HEK293 (cell line): ENCODE data around the gene TUBA8.

Source experiments
- ELK4 ChIP-seq: IDR thresholded peaks from 2 replicates; pipeline ENCODE4 v1.6.1; 2011; ENCODE audit warnings: mild to moderate bottlenecking, low read depth, low read length, borderline replicate concordance
- GLIS2 ChIP-seq: fragments of 450-650 bp; formaldehyde crosslinking; IDR thresholded peaks from 2 replicates; pipeline ENCODE4 v1.5.1; 2016; ENCODE audit warnings: missing biosample characterization, missing genetic modification characterization
- HOXC10 ChIP-seq: sonication (generic); formaldehyde crosslinking; IDR thresholded peaks from 2 replicates; pipeline ENCODE4 v1.8.1; 2023; ENCODE audit warnings: mild to moderate bottlenecking, missing genetic modification reagents
- KLF1 ChIP-seq: fragments of 450-650 bp; formaldehyde crosslinking; IDR thresholded peaks from 2 replicates; pipeline ENCODE4 v1.5.1; 2016; ENCODE audit warnings: missing biosample characterization, missing genetic modification characterization
- KLF9 ChIP-seq: fragments of 450-650 bp; formaldehyde crosslinking; IDR thresholded peaks from 2 replicates; pipeline ENCODE4 v1.5.1; 2016; ENCODE audit warnings: missing biosample characterization, missing genetic modification characterization, low read depth
- PBX3 ChIP-seq: sonication (generic); formaldehyde crosslinking; IDR thresholded peaks from 2 replicates; pipeline ENCODE4 v1.8.1; 2022; ENCODE audit warnings: mild to moderate bottlenecking, moderate library complexity, missing genetic modification reagents
- PRDM10 ChIP-seq: fragments of 450-650 bp; formaldehyde crosslinking; IDR thresholded peaks from 2 replicates; pipeline ENCODE4 v1.5.1; 2016; ENCODE audit warnings: missing biosample characterization, missing genetic modification characterization
- REPIN1 ChIP-seq: fragments of 450-650 bp; formaldehyde crosslinking; IDR thresholded peaks from 2 replicates; pipeline ENCODE4 v1.5.1; 2017; ENCODE audit warnings: missing biosample characterization, missing genetic modification characterization, low read depth
- ZFP3 ChIP-seq: fragments of 450-650 bp; formaldehyde crosslinking; IDR thresholded peaks from 2 replicates; pipeline ENCODE4 v1.5.1; 2016; ENCODE audit warnings: low read depth, missing biosample characterization, missing genetic modification characterization
- ZNF16 ChIP-seq: fragments of 450-650 bp; formaldehyde crosslinking; IDR thresholded peaks from 2 replicates; pipeline ENCODE4 v1.5.1; 2016; ENCODE audit warnings: low read depth, missing biosample characterization, missing genetic modification characterization
- ZNF18 ChIP-seq: fragments of 450-650 bp; formaldehyde crosslinking; IDR thresholded peaks from 2 replicates; pipeline ENCODE4 v1.5.1; 2016; ENCODE audit warnings: missing biosample characterization, missing genetic modification characterization
- ZNF266 ChIP-seq: fragments of 450-650 bp; formaldehyde crosslinking; IDR thresholded peaks from 2 replicates; pipeline ENCODE4 v1.5.1; 2016; ENCODE audit warnings: missing biosample characterization, missing genetic modification characterization, low read depth
- ZNF335 ChIP-seq: fragments of 450-650 bp; formaldehyde crosslinking; conservative IDR thresholded peaks from 2 replicates; pipeline ENCODE4 v1.5.1; 2016; ENCODE audit warnings: missing biosample characterization, missing genetic modification characterization
- ZNF350 ChIP-seq: fragments of 450-650 bp; formaldehyde crosslinking; IDR thresholded peaks from 2 replicates; pipeline ENCODE4 v1.5.0; 2017; ENCODE audit warnings: missing biosample characterization, mild to moderate bottlenecking, missing genetic modification characterization
- ZNF433 ChIP-seq: fragments of 450-650 bp; formaldehyde crosslinking; IDR thresholded peaks from 2 replicates; pipeline ENCODE4 v1.5.1; 2016; ENCODE audit warnings: missing biosample characterization, missing genetic modification characterization, low read depth
- ZNF488 ChIP-seq: fragments of 450-650 bp; formaldehyde crosslinking; IDR thresholded peaks from 2 replicates; pipeline ENCODE4 v1.5.1; 2016; ENCODE audit warnings: missing biosample characterization, missing genetic modification characterization
- ZNF501 ChIP-seq: fragments of 450-650 bp; formaldehyde crosslinking; IDR thresholded peaks from 2 replicates; pipeline ENCODE4 v1.5.1; 2016; ENCODE audit warnings: missing biosample characterization, missing genetic modification characterization
- ZNF544 ChIP-seq: fragments of 450-650 bp; formaldehyde crosslinking; IDR thresholded peaks from 2 replicates; pipeline ENCODE4 v1.5.0; 2017; ENCODE audit warnings: missing biosample characterization, missing genetic modification characterization
- ZNF555 ChIP-seq: fragments of 450-650 bp; formaldehyde crosslinking; conservative IDR thresholded peaks from 2 replicates; pipeline ENCODE4 v1.5.1; 2017; ENCODE audit warnings: missing biosample characterization, mild to moderate bottlenecking, missing genetic modification characterization, inconsistent platforms
- ZNF561 ChIP-seq: fragments of 450-650 bp; IDR thresholded peaks from 2 replicates; pipeline ENCODE4 v1.5.1; 2018; ENCODE audit warnings: missing biosample characterization, missing genetic modification characterization, borderline replicate concordance
- ZNF585B ChIP-seq: fragments of 450-650 bp; formaldehyde crosslinking; IDR thresholded peaks from 2 replicates; pipeline ENCODE4 v1.5.1; 2016; ENCODE audit warnings: missing biosample characterization, missing genetic modification characterization
- ZNF664 ChIP-seq: fragments of 450-650 bp; formaldehyde crosslinking; IDR thresholded peaks from 2 replicates; pipeline ENCODE4 v1.5.1; 2016; ENCODE audit warnings: missing biosample characterization, missing genetic modification characterization
- ZSCAN18 ChIP-seq: fragments of 450-650 bp; formaldehyde crosslinking; IDR thresholded peaks from 2 replicates; pipeline ENCODE4 v1.5.1; 2016; ENCODE audit warnings: missing biosample characterization, missing genetic modification characterization
- ZXDB ChIP-seq: fragments of 450-650 bp; formaldehyde crosslinking; IDR thresholded peaks from 2 replicates; pipeline ENCODE4 v1.5.1; 2016; ENCODE audit warnings: missing biosample characterization, missing genetic modification characterization

Gene TUBA8

GRCh38 chr22:18077639-18078328, 32.8 kb upstream of the TUBA8 start, which contains the start of gene PEX26 (continued):
- TF ChIP-seq ELK4 (peak; percentile 79), ZNF488 (tag by site-specific recombination) (no peak), PRDM10 (tag by site-specific recombination) (peak; percentile 84), KLF9 (peak; percentile 28; the same call in 1 of the 2 replicates), GLIS2 (no peak), ZNF335 (tag by site-specific recombination) (peak; percentile 100), ZFP3 (tag by site-specific recombination) (no peak), ZNF16 (tag by site-specific recombination) (no peak), KLF1 (tag by site-specific recombination) (peak; percentile 52; the same call in 1 of the 2 replicates), ZNF350 (tag by site-specific recombination) (no peak), ZNF266 (tag by site-specific recombination) (no peak), HOXC10 (no peak), ZSCAN18 (tag by site-specific recombination) (no peak), ZNF585B (tag by site-specific recombination) (no peak), ZNF555 (tag by site-specific recombination) (no peak), ZNF433 (tag by site-specific recombination) (no peak), PBX3 (CRISPR knock-in tag) (no peak), ZXDB (peak; percentile 98), ZNF501 (tag by site-specific recombination) (no peak), ZNF561 (tag by site-specific recombination) (no peak), ZNF544 (tag by site-specific recombination) (no peak), ZNF18 (no peak), REPIN1 (tag by site-specific recombination) (no peak), ZNF664 (tag by site-specific recombination) (no peak)
